ENCODE data around the gene HHLA2. TPM values are rescaled to one million over a fixed set of nuclear protein-coding genes. Genes with fewer than 3 reads are reported as not detected.

The HHLA2 gene
- polyA plus RNA-seq, 3 donors, result 0.13 TPM; not detected in 2

- intact Hi-C loops (cut with micrococcal nuclease), result no loop called here
- H3K4me3 ChIP-seq (replicated peaks in 1 of 3; ENCODE audit: low read depth in 2 of 3, low read length in 3 of 3), result no peak overlapping the region
- no peaks in the 10 kb centered on the region for H3K27me3 ChIP-seq (ENCODE audit: control insufficient read depth in 2 of 2, insufficient read depth in 2 of 2, low read length in 2 of 2)
- H3K9me3 Mint-ChIP-seq, result peaks cover 6 to 14% (median 8%) of the 10 kb centered on the region in 7 donors
- H3K4me1 ChIP-seq (ENCODE audit: control insufficient read depth in 1 of 2, insufficient read depth in 2 of 2, low read length in 2 of 2), result no peaks in the 10 kb centered on the region
- H3K9me3 ChIP-seq (replicated peaks in 1 of 2; ENCODE audit: control insufficient read depth in 1 of 2, insufficient read depth in 1 of 2, low read length in 2 of 2), result no peaks in the 10 kb centered on the region
- no peaks in the 10 kb centered on the region for H3K79me2 ChIP-seq (ENCODE audit: insufficient read depth, low read length)
- no peak overlapping the region for H3K27ac Mint-ChIP-seq
- no peak overlapping the region for H3K4me2 ChIP-seq (replicated peaks; ENCODE audit: extremely low read depth, low read length, poor library complexity, severe bottlenecking)
- no CpG with 5 or more reads among the region's 4 CpGs for WGBS (ENCODE audit: insufficient coverage)
- no peaks in the 10 kb centered on the region for H4K20me1 ChIP-seq (ENCODE audit: insufficient read depth, low read length)
- no peak overlapping the region for H2AFZ ChIP-seq (ENCODE audit: insufficient read depth, low read depth, low read length, poor library complexity, severe bottlenecking)
- no peak overlapping the region for H3K4me3 Mint-ChIP-seq
- peak in 1 of 3 donors; percentile 17 for DNase-seq
- no peaks in the 10 kb centered on the region for H3K36me3 ChIP-seq (replicated peaks in 1 of 2; ENCODE audit: control insufficient read depth in 1 of 2, insufficient read depth in 2 of 2, low read length in 2 of 2)
- peaks cover 0 to 3% of the 10 kb centered on the region in 2 donors for H3K36me3 Mint-ChIP-seq
- H3K9ac ChIP-seq (ENCODE audit: insufficient read depth, low read length, poor library complexity, severe bottlenecking), result no peak overlapping the region
- H3K27me3 Mint-ChIP-seq (ENCODE audit: low read depth in 3 of 3), result peaks cover 0 to 2% (median 0%) of the 10 kb centered on the region in 3 donors
- no peak for TF ChIP-seq CTCF (IDR thresholded peaks at IDR 0.05)
- H3K27ac ChIP-seq (ENCODE audit: low read depth in 1 of 2, low read length in 2 of 2), result no peak overlapping the region
- peaks cover 6% of the 10 kb centered on the region for H3K4me1 Mint-ChIP-seq
These were observed 26.0 kb downstream of the HHLA2 start for GRCh38 chr3:108322352-108322751.

GRCh38 chr3:108324177-108324576, 27.8 kb downstream of the HHLA2 start:
- H3K4me1 Mint-ChIP-seq, result peaks cover 2% of the 10 kb centered on the region
- H3K27me3 Mint-ChIP-seq (ENCODE audit: low read depth in 3 of 3), result no peaks in the 10 kb centered on the region
- H3K79me2 ChIP-seq (ENCODE audit: insufficient read depth, low read length), result no peaks in the 10 kb centered on the region
- H3K4me2 ChIP-seq (replicated peaks; ENCODE audit: extremely low read depth, low read length, poor library complexity, severe bottlenecking), result no peak overlapping the region
- WGBS (ENCODE audit: insufficient coverage), result no CpG with 5 or more reads among the region's 1 CpG
- no peak for TF ChIP-seq CTCF (IDR thresholded peaks at IDR 0.05)
- peaks cover 6 to 14% (median 8%) of the 10 kb centered on the region in 7 donors for H3K9me3 Mint-ChIP-seq
- H3K36me3 ChIP-seq (replicated peaks in 1 of 2; ENCODE audit: control insufficient read depth in 1 of 2, insufficient read depth in 2 of 2, low read length in 2 of 2), result no peaks in the 10 kb centered on the region
- H2AFZ ChIP-seq (ENCODE audit: insufficient read depth, low read depth, low read length, poor library complexity, severe bottlenecking), result no peak overlapping the region
- H3K9me3 ChIP-seq (replicated peaks in 1 of 2; ENCODE audit: control insufficient read depth in 1 of 2, insufficient read depth in 1 of 2, low read length in 2 of 2), result no peaks in the 10 kb centered on the region
- no peaks in the 10 kb centered on the region for H3K4me1 ChIP-seq (ENCODE audit: control insufficient read depth in 1 of 2, insufficient read depth in 2 of 2, low read length in 2 of 2)
- no peaks in the 10 kb centered on the region for H3K27me3 ChIP-seq (ENCODE audit: control insufficient read depth in 2 of 2, insufficient read depth in 2 of 2, low read length in 2 of 2)
- H3K27ac Mint-ChIP-seq, result no peak overlapping the region
- H4K20me1 ChIP-seq (ENCODE audit: insufficient read depth, low read length), result no peaks in the 10 kb centered on the region
- no peak overlapping the region for H3K4me3 ChIP-seq (replicated peaks in 1 of 3; ENCODE audit: low read depth in 2 of 3, low read length in 3 of 3)
- no peak for DNase-seq
- intact Hi-C loops (cut with micrococcal nuclease), result no loop called here
- H3K27ac ChIP-seq (ENCODE audit: low read depth in 1 of 2, low read length in 2 of 2), result no peak overlapping the region
- H3K4me3 Mint-ChIP-seq, result no peak overlapping the region
- peaks cover 0 to 3% of the 10 kb centered on the region in 2 donors for H3K36me3 Mint-ChIP-seq
- no peak overlapping the region for H3K9ac ChIP-seq (ENCODE audit: insufficient read depth, low read length, poor library complexity, severe bottlenecking)
